GM12878 (cell line): ENCODE results near the gene PFN3. TPM values are rescaled to one million over a fixed set of nuclear protein-coding genes. Genes with fewer than 3 reads are reported as not detected.

Experiments used
- ATAC-seq: fragments of 200-7000 bp; cut with Tn5 transposase; 3 replicates; pipeline ENCODE4 v1.9.1; 2020; ENCODE audit warnings: mild to moderate bottlenecking, moderate library complexity
- BruUV-seq: library from RNA; stranded (reverse); fragments of 400-500 nt; replicated peaks from 2 replicates; lab custom pipeline; 2021; lab: Mats Ljungman, UMichigan
- CTCF ChIA-PET: fragments of 300-600 bp; sonication (Branson Sonifier 250); formaldehyde crosslinking; extraction: SDS; loops from one replicate; lab custom pipeline; 2021; ENCODE audit warnings: inconsistent platforms; lab: Yijun Ruan, JAX
- POLR2A ChIA-PET: fragments of 350-600 bp; formaldehyde crosslinking; extraction: SDS; loops from one replicate; lab custom pipeline; 2021; ENCODE audit warnings: inconsistent platforms; lab: Charles Lee
- RAD21 ChIA-PET: fragments of 300-600 bp; sonication (Branson Sonifier 250); formaldehyde crosslinking; loops from one replicate; lab custom pipeline; 2023; ENCODE audit warnings: antibody characterized with exemption; ENCODE audit not compliant: unreplicated experiment; lab: Charles Lee
- SMC1A ChIA-PET: fragments of 300-600 bp; sonication (Branson Sonifier 250); formaldehyde crosslinking; loops from one replicate; lab custom pipeline; 2023; ENCODE audit not compliant: unreplicated experiment, uncharacterized antibody; lab: Charles Lee
- DNase-seq: peaks from one replicate; pipeline ENCODE4 v3.0.0-alpha.2; 2011; ENCODE audit warnings: low read depth, low spot score
- FAIRE-seq: peaks from 3 replicates; lab custom pipeline; 2011; peaks lifted over from hg19 to GRCh38; lab: Jason Lieb, UNC
- H2AFZ ChIP-seq: 2 replicates; pipeline ENCODE4 v1.6.0; 2011; ENCODE audit warnings: low read depth, low read length, control low read depth; ENCODE audit not compliant: control insufficient read depth
- H3K27ac ChIP-seq: 2 replicates; pipeline ENCODE4 v1.5.1; 2011; ENCODE audit warnings: control low read depth; ENCODE audit not compliant: control insufficient read depth, insufficient read depth
- H3K27me3 ChIP-seq, 2 experiments: replicated peaks in 1 of 2; 2 replicates each; pipeline versions ENCODE4 v1.6.0 to v1.6.1; 2011; ENCODE audit warnings: low read length in 1 of 2; ENCODE audit not compliant: control insufficient read depth in 2 of 2, insufficient read depth in 2 of 2
- H3K36me3 ChIP-seq, 2 experiments: 2 replicates each; pipeline ENCODE4 v1.5.1; 2011; ENCODE audit warnings: low read length in 1 of 2; ENCODE audit not compliant: control insufficient read depth in 2 of 2, insufficient read depth in 2 of 2
- H3K4me1 ChIP-seq: 2 replicates; pipeline ENCODE4 v1.6.1; 2011; ENCODE audit warnings: mild to moderate bottlenecking, low read length, moderate library complexity, mixed read lengths; ENCODE audit not compliant: control insufficient read depth, insufficient read depth
- H3K4me2 ChIP-seq: 2 replicates; pipeline ENCODE4 v1.6.0; 2011; ENCODE audit warnings: control low read depth; ENCODE audit not compliant: control insufficient read depth, insufficient read depth
- H3K4me3 ChIP-seq: fragments of 200-600 bp; sonication (generic); 2 replicates; pipeline ENCODE4 v1.5.1; 2016
- H3K79me2 ChIP-seq: 2 replicates; pipeline ENCODE4 v1.6.0; 2011; ENCODE audit warnings: low read length; ENCODE audit not compliant: control insufficient read depth, insufficient read depth
- H3K9ac ChIP-seq: 2 replicates; pipeline ENCODE4 v1.8.0; 2011; ENCODE audit warnings: low read length, control low read depth, mixed read lengths; ENCODE audit not compliant: control insufficient read depth, insufficient read depth
- H3K9me3 ChIP-seq: replicated peaks from 3 replicates; pipeline ENCODE4 v1.5.1; 2011; ENCODE audit warnings: mild to moderate bottlenecking, low read length; ENCODE audit not compliant: control insufficient read depth, insufficient read depth
- H4K20me1 ChIP-seq: 2 replicates; pipeline ENCODE4 v1.6.0; 2011; ENCODE audit not compliant: control insufficient read depth, insufficient read depth
- HDGF ChIP-seq: fragments of 450-650 bp; IDR thresholded peaks from 2 replicates; pipeline ENCODE4 v1.6.1; 2016; ENCODE audit warnings: antibody characterized with exemption
- IKZF1 ChIP-seq: fragments of 450-650 bp; conservative IDR thresholded peaks from 2 replicates; pipeline ENCODE4 v1.6.1; 2017; ENCODE audit warnings: antibody characterized with exemption, mild to moderate bottlenecking
- KAT2A ChIP-seq: conservative IDR thresholded peaks from 2 replicates; pipeline ENCODE4 v1.6.1; 2011; ENCODE audit warnings: low read depth, low read length; ENCODE audit not compliant: control insufficient read depth
- NBN ChIP-seq: fragments of 450-650 bp; IDR thresholded peaks from 2 replicates; pipeline ENCODE4 v1.6.1; 2016
- POLR2AphosphoS2 ChIP-seq: IDR thresholded peaks from 2 replicates; pipeline ENCODE4 v1.6.1; 2011; ENCODE audit warnings: low read depth, mild to moderate bottlenecking, low read length, improper control_type of control experiment, moderate library complexity
- POLR2AphosphoS5 ChIP-seq: IDR thresholded peaks from 2 replicates; pipeline ENCODE4 v1.6.1; 2011; ENCODE audit warnings: mild to moderate bottlenecking, low read length, inconsistent platforms
- SIN3A ChIP-seq: IDR thresholded peaks from 2 replicates; pipeline ENCODE4 v1.6.1; 2012; ENCODE audit warnings: low read depth, low read length, improper control_type of control experiment
- SMAD5 ChIP-seq: IDR thresholded peaks from 2 replicates; pipeline ENCODE4 v1.6.1; 2016; ENCODE audit warnings: antibody characterized with exemption, low read depth
- ZNF217 ChIP-seq: fragments of 450-650 bp; IDR thresholded peaks from 2 replicates; pipeline ENCODE4 v1.6.1; 2017; ENCODE audit warnings: antibody characterized with exemption, mild to moderate bottlenecking
- WGBS: methylation state at CpG from one replicate; pipeline ENCODE4 v1.1.6; 2016; ENCODE audit warnings: low lambda C conversion rate; ENCODE audit not compliant: insufficient replicate concordance, insufficient coverage; ENCODE audit errors: missing lambda C conversion rate; 5-methylcytosine and 5-hydroxymethylcytosine counted together
- in situ Hi-C: fragments of 300-500 bp; cut with MboI; formaldehyde crosslinking; loops from 9 replicates; pipeline ENCODE4 v1.14.3; 2018; ENCODE audit warnings: mixed read lengths
- intact Hi-C: fragments of 100-400 bp; cut with micrococcal nuclease; formaldehyde crosslinking; loops from one replicate; pipeline ENCODE4 v1.14.2; 2022; ENCODE audit not compliant: unreplicated experiment
- polyA plus RNA-seq, 11 experiments: library from polyadenylated mRNA; depleted of rRNA in 4 of 11; unstranded in 6 of 11; stranded (reverse) in 5 of 11; fragments of >200 nt; fragmentation: Nextera tagmentation in 4 of 11; fragmentation: Illumina TruSeq in 1 of 11; extraction: Ambion mirVana in 4 of 11; extraction: Trizol in 1 of 11; gene quantifications; 1 replicate in 1 of 11; 2 replicates in 10 of 11; pipeline versions ENCODE4 v1.2.1 to v1.2.3, GENCODE V29; 2011 to 2016; ENCODE audit warnings: inconsistent platforms in 2 of 11, missing spikeins in 2 of 11, low read depth in 1 of 11
- total RNA-seq, 4 experiments: library from RNA; depleted of rRNA in 3 of 4; stranded (reverse); fragments of >200 nt in 3 of 4; fragmentation: Illumina TruSeq in 1 of 4; extraction: Trizol in 1 of 4; gene quantifications; 2 replicates each; pipeline versions ENCODE4 v1.2.1 to v1.2.3, GENCODE V29; 2013 to 2021
- TF ChIP-seq, protein P1 (sequence below): fragments of 450-650 bp; IDR thresholded peaks from 2 replicates; pipeline ENCODE4 v1.6.1; 2017; ENCODE audit warnings: mild to moderate bottlenecking, moderate library complexity
- TF ChIP-seq, protein P2 (sequence below): fragments of 450-650 bp; IDR thresholded peaks from 2 replicates; pipeline ENCODE4 v1.6.1; 2017; ENCODE audit warnings: borderline replicate concordance
- TF ChIP-seq, protein P3 (sequence below): IDR thresholded peaks from 2 replicates; pipeline ENCODE4 v1.6.1; 2012; ENCODE audit warnings: low read depth, low read length, improper control_type of control experiment
- TF ChIP-seq, protein P4 (sequence below): fragments of 450-650 bp; IDR thresholded peaks from 2 replicates; pipeline ENCODE4 v1.6.1; 2017; ENCODE audit warnings: low read depth, mild to moderate bottlenecking, moderate library complexity

The PFN3 gene
- total and polyA plus RNA-seq, 10 of the 15 experiments (the other 5 are each of a cell fraction or from before 2014, with no cell fraction given): not detected

DNA sequence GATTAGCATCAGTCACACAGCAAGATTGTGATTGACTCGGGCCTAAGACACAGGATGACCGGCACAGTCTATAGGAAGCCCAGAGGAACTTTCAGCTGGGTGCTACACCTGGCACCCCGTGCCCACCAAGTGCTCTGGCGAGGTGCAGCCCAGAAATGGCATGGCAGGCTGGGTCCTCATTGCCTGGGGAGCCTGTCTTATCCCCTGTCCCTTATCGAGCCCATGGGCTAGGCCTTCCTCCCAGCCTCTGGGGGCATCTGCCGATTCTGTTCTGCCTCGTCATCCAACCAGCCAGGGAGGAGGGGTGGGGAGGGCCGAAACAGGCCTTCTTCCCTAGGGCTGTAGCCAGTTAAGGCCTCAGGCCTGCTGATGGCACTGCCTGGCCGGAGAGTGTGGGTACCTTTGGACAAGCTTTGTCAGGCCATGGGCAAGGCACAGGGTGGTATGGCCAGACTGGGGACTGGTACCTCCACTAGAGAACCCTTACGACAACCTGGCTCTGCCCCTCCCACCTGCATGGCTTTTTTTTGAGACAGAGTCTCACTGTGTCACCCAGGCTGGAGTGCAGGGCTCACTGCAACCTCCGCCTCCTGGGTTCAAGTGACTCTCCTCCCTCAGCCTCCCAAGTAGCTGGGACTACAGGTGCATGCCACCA lies 27.6 kb upstream of the PFN3 start (continued):
- TF ChIP-seq, protein P1, sequence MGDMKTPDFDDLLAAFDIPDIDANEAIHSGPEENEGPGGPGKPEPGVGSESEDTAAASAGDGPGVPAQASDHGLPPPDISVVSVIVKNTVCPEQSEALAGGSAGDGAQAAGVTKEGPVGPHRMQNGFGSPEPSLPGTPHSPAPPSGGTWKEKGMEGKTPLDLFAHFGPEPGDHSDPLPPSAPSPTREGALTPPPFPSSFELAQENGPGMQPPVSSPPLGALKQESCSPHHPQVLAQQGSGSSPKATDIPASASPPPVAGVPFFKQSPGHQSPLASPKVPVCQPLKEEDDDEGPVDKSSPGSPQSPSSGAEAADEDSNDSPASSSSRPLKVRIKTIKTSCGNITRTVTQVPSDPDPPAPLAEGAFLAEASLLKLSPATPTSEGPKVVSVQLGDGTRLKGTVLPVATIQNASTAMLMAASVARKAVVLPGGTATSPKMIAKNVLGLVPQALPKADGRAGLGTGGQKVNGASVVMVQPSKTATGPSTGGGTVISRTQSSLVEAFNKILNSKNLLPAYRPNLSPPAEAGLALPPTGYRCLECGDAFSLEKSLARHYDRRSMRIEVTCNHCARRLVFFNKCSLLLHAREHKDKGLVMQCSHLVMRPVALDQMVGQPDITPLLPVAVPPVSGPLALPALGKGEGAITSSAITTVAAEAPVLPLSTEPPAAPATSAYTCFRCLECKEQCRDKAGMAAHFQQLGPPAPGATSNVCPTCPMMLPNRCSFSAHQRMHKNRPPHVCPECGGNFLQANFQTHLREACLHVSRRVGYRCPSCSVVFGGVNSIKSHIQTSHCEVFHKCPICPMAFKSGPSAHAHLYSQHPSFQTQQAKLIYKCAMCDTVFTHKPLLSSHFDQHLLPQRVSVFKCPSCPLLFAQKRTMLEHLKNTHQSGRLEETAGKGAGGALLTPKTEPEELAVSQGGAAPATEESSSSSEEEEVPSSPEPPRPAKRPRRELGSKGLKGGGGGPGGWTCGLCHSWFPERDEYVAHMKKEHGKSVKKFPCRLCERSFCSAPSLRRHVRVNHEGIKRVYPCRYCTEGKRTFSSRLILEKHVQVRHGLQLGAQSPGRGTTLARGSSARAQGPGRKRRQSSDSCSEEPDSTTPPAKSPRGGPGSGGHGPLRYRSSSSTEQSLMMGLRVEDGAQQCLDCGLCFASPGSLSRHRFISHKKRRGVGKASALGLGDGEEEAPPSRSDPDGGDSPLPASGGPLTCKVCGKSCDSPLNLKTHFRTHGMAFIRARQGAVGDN: peak; percentile 68
- no peak for TF ChIP-seq KAT2A

DNA sequence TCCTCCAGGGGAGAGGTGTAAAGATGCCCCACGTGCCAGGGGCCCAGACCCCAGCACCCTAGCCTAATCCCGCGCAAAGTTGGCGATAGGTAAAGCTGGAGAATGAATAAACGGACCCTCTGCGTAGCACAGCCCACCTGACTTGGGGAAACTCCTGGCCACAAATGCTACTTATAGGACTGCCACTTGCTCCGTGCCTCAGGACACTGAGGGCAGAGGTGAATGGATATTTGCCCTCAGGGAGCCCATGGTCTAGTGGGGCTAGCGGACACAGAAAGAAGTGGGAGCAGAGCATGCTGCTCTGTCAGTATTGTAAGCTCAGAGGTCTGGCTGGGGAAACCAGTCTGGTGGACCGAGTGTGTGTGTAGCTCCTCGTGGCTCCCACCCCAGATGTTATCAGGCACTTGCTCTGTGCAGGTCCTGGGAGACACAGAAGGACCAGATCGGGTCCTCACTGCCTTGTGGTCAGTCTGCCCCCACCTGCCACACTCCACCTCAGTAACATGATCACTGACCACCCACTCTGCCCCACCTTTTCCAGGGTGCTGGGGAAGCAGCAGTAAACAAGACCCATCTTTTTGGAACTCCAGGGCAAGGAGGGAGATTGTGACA lies 26.9 kb upstream of the PFN3 start:
- H3K79me2 ChIP-seq: peaks cover 52% of the 10 kb centered on the region
- intact Hi-C loops: loop anchor here (1.0 to 2.0 kb wide), 2 partner anchors 24 to 27 kb away; no protein-coding TSS in a partner anchor
- peaks cover 3% of the 10 kb centered on the region in 2 experiments; a peak in 3 of 4 replicates for H3K36me3 ChIP-seq
- TF ChIP-seq ZNF217 (no peak), POLR2AphosphoS2 (0 out of 2 replicates have a peak, but pooled peaks have one; percentile 57), IKZF1 (no peak), NBN (peak; percentile 51; the same call in 1 of the 2 replicates), HDGF (peak; percentile 65; the same call in 1 of the 2 replicates), SIN3A (0 out of 2 replicates have a peak, but pooled peaks have one; percentile 6), SMAD5 (0 out of 2 replicates have a peak, but pooled peaks have one; percentile 5), POLR2AphosphoS5 (peak; percentile 49)
- TF ChIP-seq, protein P2, sequence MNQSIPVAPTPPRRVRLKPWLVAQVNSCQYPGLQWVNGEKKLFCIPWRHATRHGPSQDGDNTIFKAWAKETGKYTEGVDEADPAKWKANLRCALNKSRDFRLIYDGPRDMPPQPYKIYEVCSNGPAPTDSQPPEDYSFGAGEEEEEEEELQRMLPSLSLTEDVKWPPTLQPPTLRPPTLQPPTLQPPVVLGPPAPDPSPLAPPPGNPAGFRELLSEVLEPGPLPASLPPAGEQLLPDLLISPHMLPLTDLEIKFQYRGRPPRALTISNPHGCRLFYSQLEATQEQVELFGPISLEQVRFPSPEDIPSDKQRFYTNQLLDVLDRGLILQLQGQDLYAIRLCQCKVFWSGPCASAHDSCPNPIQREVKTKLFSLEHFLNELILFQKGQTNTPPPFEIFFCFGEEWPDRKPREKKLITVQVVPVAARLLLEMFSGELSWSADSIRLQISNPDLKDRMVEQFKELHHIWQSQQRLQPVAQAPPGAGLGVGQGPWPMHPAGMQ: no peak
- TF ChIP-seq, protein P3, sequence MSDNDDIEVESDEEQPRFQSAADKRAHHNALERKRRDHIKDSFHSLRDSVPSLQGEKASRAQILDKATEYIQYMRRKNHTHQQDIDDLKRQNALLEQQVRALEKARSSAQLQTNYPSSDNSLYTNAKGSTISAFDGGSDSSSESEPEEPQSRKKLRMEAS: peak; percentile 60; the same call in 1 of the 2 replicates
- TF ChIP-seq, protein P4, sequence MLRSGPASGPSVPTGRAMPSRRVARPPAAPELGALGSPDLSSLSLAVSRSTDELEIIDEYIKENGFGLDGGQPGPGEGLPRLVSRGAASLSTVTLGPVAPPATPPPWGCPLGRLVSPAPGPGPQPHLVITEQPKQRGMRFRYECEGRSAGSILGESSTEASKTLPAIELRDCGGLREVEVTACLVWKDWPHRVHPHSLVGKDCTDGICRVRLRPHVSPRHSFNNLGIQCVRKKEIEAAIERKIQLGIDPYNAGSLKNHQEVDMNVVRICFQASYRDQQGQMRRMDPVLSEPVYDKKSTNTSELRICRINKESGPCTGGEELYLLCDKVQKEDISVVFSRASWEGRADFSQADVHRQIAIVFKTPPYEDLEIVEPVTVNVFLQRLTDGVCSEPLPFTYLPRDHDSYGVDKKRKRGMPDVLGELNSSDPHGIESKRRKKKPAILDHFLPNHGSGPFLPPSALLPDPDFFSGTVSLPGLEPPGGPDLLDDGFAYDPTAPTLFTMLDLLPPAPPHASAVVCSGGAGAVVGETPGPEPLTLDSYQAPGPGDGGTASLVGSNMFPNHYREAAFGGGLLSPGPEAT: peak; percentile 46; the same call in 1 of the 2 replicates

More for the DNA sequence above, 26.9 kb upstream of the PFN3 start:
- peaks cover 51% of the 10 kb centered on the region for H3K4me1 ChIP-seq
- BruUV-seq: TSS peak; percentile 66
- CTCF ChIA-PET: interaction anchor here (0.7 to 13.2 kb wide), 11 partner anchors 13 to 327 kb away, joined by 3 to 188 read pairs (median 10); partner anchors contain the start of genes PFN3 and PRR7
- H2AFZ ChIP-seq: no peak overlapping the region
- peak overlapping the region; percentile 65 for H3K4me2 ChIP-seq
- no peak for FAIRE-seq
- RAD21 ChIA-PET: interaction anchor here (1.2 to 11.0 kb wide), 7 partner anchors 15 to 36 kb away, joined by 3 to 288 read pairs (median 7); partner anchors contain the start of gene PRR7
- H3K27me3 ChIP-seq: no peaks in the 10 kb centered on the region
- H3K9me3 ChIP-seq: no peaks in the 10 kb centered on the region
- peak overlapping the region; percentile 93 for H3K9ac ChIP-seq
- H4K20me1 ChIP-seq: no peaks in the 10 kb centered on the region
- DNase-seq: no peak
- in situ Hi-C loops: no loop called here
- H3K4me3 ChIP-seq: peak overlapping the region; percentile 83
- SMC1A ChIA-PET: interaction anchor here (1.0 to 7.5 kb wide), 8 partner anchors 14 to 81 kb away, joined by 3 to 64 read pairs (median 32); partner anchors contain the start of genes PFN3 and PRR7
- WGBS: under 1% methylated on average over 11 of the region's 11 CpGs
- no peak for ATAC-seq
- POLR2A ChIA-PET: interaction anchor here (0.6 to 13.4 kb wide), 10 partner anchors 11 to 77 kb away, joined by 3 to 358 read pairs (median 6); partner anchors contain the start of genes F12, PDLIM7, PFN3 and PRR7
- H3K27ac ChIP-seq: peak overlapping the region; percentile 94
